HepG2 (cell line): ENCODE results near the gene CLCA4.

Source experiments
- GTF3A ChIP-seq: sonication (generic); formaldehyde crosslinking; conservative IDR thresholded peaks from 2 replicates; pipeline ENCODE4 v1.4.0; 2020; ENCODE audit warnings: mild to moderate bottlenecking, missing genetic modification reagents
- HDAC2 ChIP-seq: sonication (generic); formaldehyde crosslinking; IDR thresholded peaks from 2 replicates; pipeline ENCODE4 v1.4.0; 2020; ENCODE audit warnings: missing genetic modification reagents
- HNRNPK ChIP-seq: fragments of 200-400 bp; formaldehyde crosslinking; IDR thresholded peaks from 2 replicates; pipeline ENCODE4 v1.6.1; 2018; ENCODE audit warnings: low read length, low read depth, moderate library complexity, mild to moderate bottlenecking; ENCODE audit not compliant: poor library complexity, severe bottlenecking
- NR1H2 ChIP-seq: sonication (generic); formaldehyde crosslinking; IDR thresholded peaks from 2 replicates; pipeline ENCODE4 v1.8.1; 2022; ENCODE audit warnings: low read depth, missing genetic modification reagents, borderline replicate concordance
- POLR2A ChIP-seq, 2 experiments: IDR thresholded peaks; 2 replicates each; pipeline ENCODE4 v1.6.1; 2011; ENCODE audit warnings: low read depth in 2 of 2, low read length in 2 of 2, mild to moderate bottlenecking in 1 of 2, moderate library complexity in 1 of 2; ENCODE audit not compliant: insufficient read depth in 1 of 2
- USF2 ChIP-seq, 2 experiments: sonication (generic) in 1 of 2; formaldehyde crosslinking in 1 of 2; IDR thresholded peaks; 2 replicates each; pipeline versions ENCODE4 v1.5.1 to v1.6.1; 2011 to 2020; ENCODE audit warnings: borderline replicate concordance in 1 of 2, low read depth in 1 of 2, low read length in 1 of 2, mild to moderate bottlenecking in 1 of 2, missing genetic modification reagents in 1 of 2, moderate library complexity in 1 of 2
- ZNF335 ChIP-seq: sonication (generic); formaldehyde crosslinking; IDR thresholded peaks from 2 replicates; pipeline ENCODE4 v1.4.0; 2020; ENCODE audit warnings: missing genetic modification reagents

DNA sequence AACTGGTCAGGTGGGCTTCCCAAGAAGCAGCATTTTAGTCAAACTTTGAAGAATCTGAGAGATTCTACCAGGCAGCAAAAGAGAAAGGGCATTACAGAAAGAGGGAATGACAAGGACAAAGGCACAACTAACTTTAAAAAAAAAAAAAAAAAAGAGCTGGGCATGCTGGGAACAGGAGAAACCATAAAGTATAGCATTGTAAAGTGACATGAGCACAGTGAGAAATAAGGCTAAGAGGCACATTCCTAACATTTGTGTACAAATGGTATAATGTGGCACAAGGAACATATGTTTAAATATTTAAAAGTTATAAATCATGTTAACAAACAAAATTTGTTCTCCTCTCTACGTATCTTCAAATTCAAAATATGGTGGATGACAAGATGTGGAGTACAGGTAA, 69.6 kb downstream of the CLCA4 start:
- TF ChIP-seq HNRNPK (no peak), USF2 (IDR thresholded peaks at IDR 0.05; ENCODE audit: low read depth, low read length) (no peak), USF2 (CRISPR knock-in tag; IDR thresholded peaks at IDR 0.05; ENCODE audit: borderline replicate concordance) (no peak), NR1H2 (CRISPR knock-in tag) (no peak), HDAC2 (CRISPR knock-in tag) (no peak), POLR2A (IDR thresholded peaks at IDR 0.05; ENCODE audit: insufficient read depth in 1 of 2, low read depth in 2 of 2, low read length in 2 of 2) (no peak), GTF3A (no peak), ZNF335 (CRISPR knock-in tag) (no peak)
